CD4-positive, alpha-beta memory T cell (primary cell): Measurements from ENCODE around the gene ALOX15. TPM values are rescaled to one million over a fixed set of nuclear protein-coding genes. Genes with fewer than 3 reads are reported as not detected.

Experiments used
- CTCF ChIA-PET: fragments of 350-600 bp; sonication (Branson Sonifier 250); formaldehyde crosslinking; loops from one replicate; lab custom pipeline; 2021; ENCODE audit warnings: inconsistent platforms; ENCODE audit not compliant: partially characterized antibody; lab: Charles Lee
- POLR2A ChIA-PET: fragments of 350-600 bp; sonication (Branson Sonifier 250); formaldehyde crosslinking; loops from one replicate; lab custom pipeline; 2021; ENCODE audit not compliant: partially characterized antibody; lab: Charles Lee
- DNase-seq, 5 donors: peaks; one replicate each; pipeline versions ENCODE4 v3.0.0 to v3.0.0-alpha.2; 2020 to 2022; ENCODE audit warnings: mixed read lengths in 1 of 5
- H3K27ac ChIP-seq: one replicate; pipeline ENCODE4 v1.7.0; 2013; ENCODE audit warnings: low read depth, low read length
- H3K27me3 ChIP-seq: 2 replicates; pipeline ENCODE4 v1.7.0; 2013; ENCODE audit warnings: mild to moderate bottlenecking, low read length, moderate library complexity; ENCODE audit not compliant: insufficient read depth
- H3K36me3 ChIP-seq: 2 replicates; pipeline ENCODE4 v1.7.0; 2013; ENCODE audit warnings: mild to moderate bottlenecking, low read length, moderate library complexity; ENCODE audit not compliant: insufficient read depth
- H3K4me1 ChIP-seq: 2 replicates; pipeline ENCODE4 v1.7.0; 2013; ENCODE audit warnings: mild to moderate bottlenecking, low read length, moderate library complexity; ENCODE audit not compliant: insufficient read depth
- H3K4me3 ChIP-seq, 2 donors: one replicate each; pipeline ENCODE4 v1.7.0; 2013; ENCODE audit warnings: low read length in 2 of 2, mild to moderate bottlenecking in 1 of 2
- H3K9me3 ChIP-seq, 2 donors: one replicate each; pipeline ENCODE4 v1.7.0; 2013; ENCODE audit warnings: low read length in 2 of 2, control low read depth in 1 of 2; ENCODE audit not compliant: control insufficient read depth in 1 of 2
- H3K27ac Mint-ChIP-seq, 7 donors: one replicate each; pipeline ENCODE4 v1.8.0; 2020 to 2021; ENCODE audit warnings: mixed read lengths in 7 of 7, mild to moderate bottlenecking in 6 of 7, inconsistent platforms in 3 of 7, moderate library complexity in 3 of 7
- H3K27me3 Mint-ChIP-seq, 2 donors: one replicate each; pipeline ENCODE4 v1.8.0; 2020 to 2021; ENCODE audit warnings: mixed read lengths in 2 of 2
- H3K36me3 Mint-ChIP-seq, 2 donors: one replicate each; pipeline ENCODE4 v1.8.0; 2020 to 2021; ENCODE audit warnings: mixed read lengths in 2 of 2, inconsistent platforms in 1 of 2, mild to moderate bottlenecking in 1 of 2
- H3K4me1 Mint-ChIP-seq, 4 donors: one replicate each; pipeline ENCODE4 v1.8.0; 2020 to 2021; ENCODE audit warnings: mixed read lengths in 4 of 4, mild to moderate bottlenecking in 1 of 4
- H3K4me3 Mint-ChIP-seq, 8 donors: one replicate each; pipeline ENCODE4 v1.8.0; 2020 to 2021; ENCODE audit warnings: mixed read lengths in 8 of 8, mild to moderate bottlenecking in 7 of 8, moderate library complexity in 6 of 8, inconsistent platforms in 3 of 8
- H3K9me3 Mint-ChIP-seq, 8 donors: one replicate each; pipeline ENCODE4 v1.8.0; 2020 to 2021; ENCODE audit warnings: mixed read lengths in 8 of 8, mild to moderate bottlenecking in 5 of 8, inconsistent platforms in 3 of 8, moderate library complexity in 1 of 8
- intact Hi-C: fragments of 100-400 bp; cut with micrococcal nuclease; formaldehyde crosslinking; loops from one replicate; pipeline ENCODE4 v1.15.1; 2023
- polyA plus RNA-seq, 2 donors: library from polyadenylated mRNA; unstranded; fragments of 300-500 nt; fragmentation: Illumina TruSeq; gene quantifications; one replicate each; pipeline ENCODE4 v1.2.3, GENCODE V29; 2021
- total RNA-seq, 2 experiments: library from RNA; stranded (reverse); gene quantifications; one replicate each; pipeline ENCODE4 v1.2.3, GENCODE V29; 2021

The ALOX15 gene
- total and polyA plus RNA-seq, 4 experiments from 2014 or later = 0.49 TPM; not detected in 3

DNA sequence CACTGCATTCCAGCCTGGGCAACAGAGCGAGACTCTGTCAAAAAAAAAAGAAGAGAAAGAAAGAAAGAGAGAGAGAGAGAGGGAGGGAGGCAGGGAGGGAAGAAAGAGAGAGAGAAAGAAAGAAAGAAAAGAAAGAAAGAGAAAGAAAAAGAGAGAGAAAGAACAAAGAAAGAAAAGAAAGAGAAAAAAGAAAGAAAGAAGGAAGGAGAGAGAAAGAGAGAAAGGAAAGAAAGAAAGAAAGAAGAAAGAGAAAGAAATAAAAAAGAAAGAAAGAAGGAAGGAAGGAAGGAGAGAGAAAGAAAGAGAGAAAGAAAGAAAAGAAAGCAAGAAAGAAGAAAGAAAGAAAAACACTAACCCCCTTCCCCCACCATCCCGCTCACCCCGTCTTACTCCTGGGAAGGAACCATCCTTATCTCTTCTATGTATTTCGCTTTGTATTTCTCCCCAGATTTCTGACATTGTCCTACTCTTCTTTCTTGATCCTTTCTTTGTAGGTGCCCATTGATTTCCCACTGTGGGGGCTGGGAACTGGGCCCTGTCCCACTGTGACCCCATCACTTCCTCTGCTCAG, 20.9 kb downstream of the ALOX15 start:
- ChIA-PET CTCF (no interaction called here), POLR2A (no interaction called here)
- intact Hi-C loops = loop anchor here (10.0 kb wide), 1 partner anchor 406 kb away; no protein-coding TSS in a partner anchor
- no peak for DNase-seq
- Mint-ChIP-seq H3K4me3 (no peak overlapping the region), H3K27me3 (peaks cover 5 to 8% of the 10 kb centered on the region in 2 donors), H3K27ac (no peak overlapping the region), H3K4me1 (no peaks in the 10 kb centered on the region), H3K9me3 (peaks cover 0 to 6% (median 0%) of the 10 kb centered on the region in 8 donors), H3K36me3 (no peaks in the 10 kb centered on the region)
- H3K4me1 ChIP-seq = no peaks in the 10 kb centered on the region
- no peaks in the 10 kb centered on the region for H3K27me3 ChIP-seq
- peaks cover 0 to 5% of the 10 kb centered on the region in 2 donors for H3K9me3 ChIP-seq
- no peak overlapping the region for H3K4me3 ChIP-seq
- H3K27ac ChIP-seq = no peak overlapping the region
- no peaks in the 10 kb centered on the region for H3K36me3 ChIP-seq

DNA sequence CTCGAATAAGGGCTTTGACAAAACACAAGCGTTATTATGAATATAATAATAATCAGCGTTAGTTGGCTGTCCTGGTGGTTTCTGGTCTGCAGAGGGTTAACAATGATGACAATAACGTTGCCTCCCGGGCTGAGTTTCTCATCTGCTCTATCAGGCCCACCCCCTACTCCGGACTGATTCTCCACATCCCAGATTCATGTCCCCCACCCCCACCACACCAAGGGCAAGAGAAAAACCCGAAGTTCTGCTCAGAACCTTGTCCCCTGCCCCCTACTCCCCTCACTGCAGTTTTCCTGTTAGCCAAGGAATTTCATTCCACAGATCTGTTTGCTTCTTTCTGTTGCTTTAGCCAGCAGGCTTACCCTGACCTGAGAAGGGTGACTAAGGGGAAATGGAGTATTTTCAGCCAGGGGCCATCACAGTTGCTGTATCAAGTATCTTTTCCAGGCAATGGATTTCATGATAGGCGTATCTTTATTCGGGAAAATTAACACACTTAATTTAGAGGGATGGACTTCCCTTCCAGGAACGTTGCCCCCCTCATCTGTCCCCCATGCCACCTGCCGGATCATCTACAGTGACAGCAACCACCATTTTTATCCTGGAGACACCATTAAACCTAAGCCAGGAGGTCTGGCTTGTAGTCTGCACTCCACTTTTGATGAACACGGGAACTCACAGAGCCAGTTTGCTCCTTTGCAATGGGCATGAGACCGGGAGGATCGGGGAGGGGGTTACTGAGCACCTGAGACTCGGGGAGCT, 23.7 kb downstream of the ALOX15 start:
- Mint-ChIP-seq H3K36me3 (no peaks in the 10 kb centered on the region), H3K27ac (peak overlapping the region in 1 of 7 donors; percentile 18), H3K4me1 (no peaks in the 10 kb centered on the region), H3K4me3 (no peak overlapping the region), H3K27me3 (peaks cover 6 to 8% of the 10 kb centered on the region in 2 donors), H3K9me3 (no peaks in the 10 kb centered on the region)
- Histone ChIP-seq H3K36me3 (no peaks in the 10 kb centered on the region), H3K27ac (no peak overlapping the region), H3K4me1 (no peaks in the 10 kb centered on the region), H3K9me3 (peaks cover 0 to 5% of the 10 kb centered on the region in 2 donors), H3K4me3 (no peak overlapping the region), H3K27me3 (no peaks in the 10 kb centered on the region)
- no peak for DNase-seq
- ChIA-PET CTCF (no interaction called here), POLR2A (no interaction called here)
- intact Hi-C loops = no loop called here

DNA sequence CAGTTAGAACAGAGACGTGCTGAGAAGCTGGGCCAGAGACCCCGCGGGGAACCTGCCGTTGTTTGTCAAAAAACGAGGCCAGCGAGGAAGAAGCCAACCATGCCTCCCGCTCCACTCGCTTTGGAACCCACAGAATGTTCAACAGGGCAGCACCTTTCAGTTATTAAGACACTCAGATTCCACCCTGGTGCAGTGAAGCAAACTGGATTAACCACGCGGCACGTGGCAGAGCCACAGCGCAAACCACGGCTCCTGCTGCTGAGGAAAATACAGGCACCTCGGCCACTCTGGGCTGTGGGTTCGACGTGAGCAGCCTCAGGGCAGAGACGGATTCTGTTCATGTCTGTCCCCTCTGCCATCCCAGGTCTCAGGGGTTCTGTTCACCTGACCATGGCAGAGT, 24.4 kb downstream of the ALOX15 start:
- H3K27me3 ChIP-seq = no peaks in the 10 kb centered on the region
- H3K27ac Mint-ChIP-seq = no peak overlapping the region
- H3K4me3 Mint-ChIP-seq = no peak overlapping the region
- no peaks in the 10 kb centered on the region for H3K36me3 Mint-ChIP-seq
- ChIA-PET CTCF (no interaction called here), POLR2A (no interaction called here)
- H3K9me3 ChIP-seq = no peaks in the 10 kb centered on the region
- no peaks in the 10 kb centered on the region for H3K4me1 Mint-ChIP-seq
- H3K4me3 ChIP-seq = no peak overlapping the region
- no peaks in the 10 kb centered on the region for H3K36me3 ChIP-seq
- no peak overlapping the region for H3K27ac ChIP-seq
- H3K4me1 ChIP-seq = no peaks in the 10 kb centered on the region
- intact Hi-C loops = no loop called here
- peaks cover 6 to 8% of the 10 kb centered on the region in 2 donors for H3K27me3 Mint-ChIP-seq
- DNase-seq = no peak
- no peaks in the 10 kb centered on the region for H3K9me3 Mint-ChIP-seq

DNA sequence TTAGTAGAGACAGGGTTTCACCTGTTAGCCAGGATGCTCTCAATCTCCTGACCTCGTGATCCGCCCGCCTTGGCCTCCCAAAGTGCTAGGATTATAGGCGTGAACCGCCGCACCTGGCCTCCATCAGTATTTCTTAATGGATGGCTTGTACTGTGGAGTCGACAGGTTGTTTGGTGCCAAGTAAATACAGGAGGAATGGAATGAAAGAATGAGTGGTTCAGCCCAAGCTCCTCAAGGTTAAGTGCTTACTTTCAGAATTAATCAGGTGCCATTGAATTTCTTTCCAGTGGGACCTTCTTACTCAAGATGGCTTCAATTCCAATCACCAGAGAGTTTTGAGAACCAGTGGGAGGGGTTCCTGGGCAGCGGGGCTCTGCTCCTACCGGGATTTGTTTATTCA, 25.0 kb downstream of the ALOX15 start:
- H3K9me3 ChIP-seq = no peaks in the 10 kb centered on the region
- no peak for DNase-seq
- Mint-ChIP-seq H3K4me3 (no peak overlapping the region), H3K27ac (no peak overlapping the region), H3K9me3 (no peaks in the 10 kb centered on the region), H3K4me1 (no peaks in the 10 kb centered on the region), H3K27me3 (peaks cover 6 to 8% of the 10 kb centered on the region in 2 donors), H3K36me3 (no peaks in the 10 kb centered on the region)
- H3K27me3 ChIP-seq = no peaks in the 10 kb centered on the region
- POLR2A ChIA-PET = no interaction called here
- CTCF ChIA-PET = interaction anchor here (1.9 kb wide), 1 partner anchor 10 kb away, joined by 4 read pairs; no protein-coding TSS in a partner anchor
- intact Hi-C loops = no loop called here
- no peaks in the 10 kb centered on the region for H3K4me1 ChIP-seq
- no peak overlapping the region for H3K27ac ChIP-seq
- H3K36me3 ChIP-seq = no peaks in the 10 kb centered on the region
- H3K4me3 ChIP-seq = no peak overlapping the region

DNA sequence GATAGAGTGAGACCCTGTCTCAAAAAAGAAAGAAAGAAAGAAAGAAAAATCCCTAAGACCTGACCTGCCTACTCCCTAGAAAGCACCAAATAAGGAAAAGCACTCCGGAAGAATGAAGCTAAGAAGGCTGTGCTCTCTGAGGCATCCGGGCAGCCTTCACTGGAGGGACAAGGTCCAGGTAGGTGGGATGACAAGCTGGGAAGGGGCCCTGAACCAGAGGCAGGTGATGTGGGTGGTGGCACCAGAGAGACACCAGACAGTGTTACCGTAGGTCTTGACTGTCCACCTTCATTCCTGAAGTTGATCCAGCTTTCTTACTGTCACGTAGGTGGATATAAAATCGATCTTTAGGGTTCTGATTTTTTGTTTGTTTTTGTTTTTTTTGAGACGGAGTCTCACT, 30.8 kb downstream of the ALOX15 start:
- Mint-ChIP-seq H3K27me3 (peaks cover 15 to 25% of the 10 kb centered on the region in 2 donors), H3K4me3 (no peak overlapping the region), H3K9me3 (no peaks in the 10 kb centered on the region), H3K36me3 (no peaks in the 10 kb centered on the region), H3K27ac (no peak overlapping the region), H3K4me1 (no peaks in the 10 kb centered on the region)
- ChIA-PET POLR2A (no interaction called here), CTCF (interaction anchor here (0.5 kb wide), 1 partner anchor 306 kb away, joined by 3 read pairs; no protein-coding TSS in a partner anchor)
- Histone ChIP-seq H3K36me3 (no peaks in the 10 kb centered on the region), H3K4me3 (no peak overlapping the region), H3K9me3 (no peaks in the 10 kb centered on the region), H3K4me1 (no peaks in the 10 kb centered on the region), H3K27me3 (no peaks in the 10 kb centered on the region), H3K27ac (no peak overlapping the region)
- intact Hi-C loops = no loop called here
- DNase-seq = no peak

DNA sequence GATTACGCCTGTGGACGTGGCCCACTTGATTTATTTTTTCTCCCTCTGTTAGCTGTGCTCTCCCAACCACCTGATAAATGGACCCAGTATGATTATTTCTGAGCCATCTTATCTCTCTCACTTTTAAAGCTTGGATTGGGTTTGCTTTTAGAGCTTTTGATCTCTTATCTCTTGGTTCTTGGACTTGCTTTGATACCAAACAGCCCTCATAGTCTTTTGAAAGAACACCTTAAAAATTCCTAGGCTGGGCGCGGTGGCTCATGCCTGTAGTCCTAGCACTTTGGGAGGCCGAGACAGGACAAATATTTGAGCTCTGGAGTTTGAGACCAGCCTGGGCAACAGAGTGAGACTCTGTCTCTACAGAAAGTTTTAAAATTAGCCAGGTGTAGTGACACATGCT, 31.3 kb downstream of the ALOX15 start:
- Mint-ChIP-seq H3K9me3 (no peaks in the 10 kb centered on the region), H3K4me3 (no peak overlapping the region), H3K27ac (no peak overlapping the region), H3K36me3 (no peaks in the 10 kb centered on the region), H3K4me1 (no peaks in the 10 kb centered on the region), H3K27me3 (peaks cover 15 to 23% of the 10 kb centered on the region in 2 donors)
- POLR2A ChIA-PET = no interaction called here
- intact Hi-C loops = no loop called here
- Histone ChIP-seq H3K4me1 (no peaks in the 10 kb centered on the region), H3K9me3 (no peaks in the 10 kb centered on the region), H3K27ac (no peak overlapping the region), H3K36me3 (no peaks in the 10 kb centered on the region), H3K4me3 (no peak overlapping the region), H3K27me3 (no peaks in the 10 kb centered on the region)
- CTCF ChIA-PET = interaction anchor here (0.5 to 1.3 kb wide), 2 partner anchors 43 to 305 kb away, joined by 3 read pairs; no protein-coding TSS in a partner anchor
- DNase-seq = no peak

DNA sequence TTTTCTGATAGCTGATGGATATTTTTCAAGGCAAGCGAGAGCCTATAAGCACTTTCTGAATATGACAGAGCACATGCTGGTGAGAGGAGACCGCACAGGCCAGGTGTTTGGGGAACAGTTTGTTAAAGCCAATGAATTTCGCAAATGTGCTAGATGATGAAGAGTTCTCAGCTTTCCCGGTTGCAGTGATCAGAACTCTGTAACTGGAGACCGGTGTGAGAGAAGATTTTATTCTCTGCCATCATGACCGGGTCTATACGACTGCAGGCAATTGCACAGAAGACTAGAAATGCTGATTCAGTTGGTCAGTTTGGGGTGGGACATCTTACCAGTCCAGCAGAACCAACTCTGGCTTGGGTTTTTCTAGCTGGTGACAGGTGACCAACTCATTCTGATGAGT, 31.7 kb downstream of the ALOX15 start:
- H3K27ac Mint-ChIP-seq = no peak overlapping the region
- Histone ChIP-seq H3K27me3 (no peaks in the 10 kb centered on the region), H3K4me3 (no peak overlapping the region), H3K4me1 (no peaks in the 10 kb centered on the region), H3K36me3 (no peaks in the 10 kb centered on the region), H3K9me3 (no peaks in the 10 kb centered on the region), H3K27ac (no peak overlapping the region)
- H3K27me3 Mint-ChIP-seq = peaks cover 15 to 23% of the 10 kb centered on the region in 2 donors
- no peak overlapping the region for H3K4me3 Mint-ChIP-seq
- no peaks in the 10 kb centered on the region for H3K9me3 Mint-ChIP-seq
- no peaks in the 10 kb centered on the region for H3K4me1 Mint-ChIP-seq
- POLR2A ChIA-PET = no interaction called here
- intact Hi-C loops = no loop called here
- CTCF ChIA-PET = interaction anchor here (1.3 kb wide), 1 partner anchor 43 kb away, joined by 3 read pairs; no protein-coding TSS in a partner anchor
- no peaks in the 10 kb centered on the region for H3K36me3 Mint-ChIP-seq
- no peak for DNase-seq
